ENCODE data around the gene NUP50.
"Not testable (repeated sequence)": the region's sequence is repeated elsewhere in the genome, so short reads cannot be mapped to it uniquely, and the experiment has no call there.

The NUP50 gene

DNA sequence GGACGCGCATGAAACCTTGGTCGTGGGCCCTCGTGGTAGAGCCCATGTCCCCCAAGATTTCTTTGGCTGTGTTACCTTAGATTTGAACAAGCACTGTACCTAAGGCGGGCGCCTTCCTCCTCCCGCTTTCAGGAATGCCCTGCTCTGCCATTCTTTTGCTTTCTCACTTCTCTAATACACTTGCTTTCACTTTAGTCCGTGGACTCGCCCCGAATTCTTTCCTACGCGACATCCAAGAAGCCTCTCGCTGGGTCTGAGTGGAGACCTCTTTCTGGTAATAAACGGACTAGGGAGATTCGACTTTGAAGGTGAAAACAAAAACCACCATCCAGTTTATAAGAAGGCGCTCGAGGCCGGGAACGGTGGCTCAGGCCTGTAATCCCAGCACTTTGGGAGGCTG lies 1.2 kb upstream of the NUP50 start:
- no peak for DNase-seq

DNA sequence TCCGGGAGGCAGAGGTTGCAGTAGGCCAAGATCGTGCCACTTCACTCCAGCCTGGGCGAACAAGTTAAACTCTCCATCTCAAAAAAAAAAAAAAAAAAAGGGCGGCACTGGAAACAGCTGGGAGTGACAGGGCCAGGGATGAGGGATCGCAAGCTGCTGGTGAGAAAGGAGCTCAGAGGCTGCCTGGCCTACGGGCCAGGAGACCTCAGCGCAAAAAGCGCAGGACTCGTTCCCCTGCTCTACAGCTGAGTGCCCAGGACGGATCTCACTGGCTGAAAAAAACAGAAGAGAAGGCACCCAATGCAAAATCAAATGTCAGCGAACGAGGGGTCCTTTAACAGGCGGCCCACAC lies 650 bp upstream of the NUP50 start:
- peak; percentile 9 for DNase-seq

DNA sequence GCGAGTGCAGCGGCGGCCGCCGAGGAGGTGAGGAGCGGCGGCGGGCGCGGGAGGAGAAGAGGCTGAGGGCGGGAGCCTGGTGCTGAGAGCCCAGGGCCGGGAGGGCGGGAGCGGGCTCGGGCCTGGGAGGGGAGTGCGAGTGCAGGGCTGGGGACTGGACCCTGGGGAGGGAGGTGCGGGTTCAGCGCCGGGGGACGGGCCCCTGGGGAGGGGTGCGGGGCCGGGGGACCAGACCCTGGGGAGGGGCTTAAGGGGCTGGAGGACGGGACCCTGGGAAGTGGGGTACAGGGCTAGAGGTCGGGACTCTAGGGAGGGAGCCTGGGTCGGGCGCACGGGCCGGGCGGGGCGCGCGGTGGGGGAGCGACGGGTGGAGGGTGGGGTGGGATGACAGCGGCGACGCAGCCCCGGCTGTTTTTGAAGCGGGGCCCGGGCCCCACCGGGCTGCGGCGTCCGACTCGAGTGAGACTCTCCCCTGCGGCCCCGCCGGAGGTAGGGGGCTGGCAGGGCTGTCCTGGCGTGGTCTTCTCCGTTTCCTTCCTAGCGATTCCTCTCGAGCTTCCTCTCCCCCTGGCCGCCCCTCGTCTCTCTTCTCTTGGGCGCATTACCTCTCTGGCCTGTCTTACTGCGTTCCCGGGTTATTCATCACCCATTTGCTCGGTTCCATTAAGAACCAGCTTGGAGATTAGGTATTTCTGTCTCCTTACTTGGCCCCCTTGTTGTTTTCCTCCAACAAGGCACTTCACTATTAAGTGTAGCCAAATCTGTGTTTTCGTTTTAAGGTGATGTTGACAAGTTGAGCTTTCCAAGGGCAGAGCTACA lies 754 bp downstream of the NUP50 start:
- no peak for DNase-seq

DNA sequence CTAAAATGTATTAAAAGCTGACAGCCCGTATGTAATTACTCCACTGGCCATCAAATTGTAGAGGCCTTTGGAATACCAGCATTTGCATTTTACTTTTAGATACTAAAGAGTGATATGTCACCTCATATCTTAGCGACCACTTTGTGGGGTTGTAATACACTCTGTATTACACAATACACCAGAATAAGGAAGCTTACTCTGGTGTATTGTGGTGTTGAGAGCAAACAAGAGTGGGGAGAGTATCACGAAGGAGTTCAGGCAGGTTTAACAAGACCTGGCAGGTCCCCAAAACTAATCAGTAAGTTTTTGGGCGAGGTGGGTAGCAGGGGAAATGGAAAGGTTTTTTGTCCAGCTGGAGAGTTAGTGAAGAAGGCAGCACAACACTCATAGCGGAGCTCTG lies 3.2 kb downstream of the NUP50 start:
- DNase-seq, result no peak

DNA sequence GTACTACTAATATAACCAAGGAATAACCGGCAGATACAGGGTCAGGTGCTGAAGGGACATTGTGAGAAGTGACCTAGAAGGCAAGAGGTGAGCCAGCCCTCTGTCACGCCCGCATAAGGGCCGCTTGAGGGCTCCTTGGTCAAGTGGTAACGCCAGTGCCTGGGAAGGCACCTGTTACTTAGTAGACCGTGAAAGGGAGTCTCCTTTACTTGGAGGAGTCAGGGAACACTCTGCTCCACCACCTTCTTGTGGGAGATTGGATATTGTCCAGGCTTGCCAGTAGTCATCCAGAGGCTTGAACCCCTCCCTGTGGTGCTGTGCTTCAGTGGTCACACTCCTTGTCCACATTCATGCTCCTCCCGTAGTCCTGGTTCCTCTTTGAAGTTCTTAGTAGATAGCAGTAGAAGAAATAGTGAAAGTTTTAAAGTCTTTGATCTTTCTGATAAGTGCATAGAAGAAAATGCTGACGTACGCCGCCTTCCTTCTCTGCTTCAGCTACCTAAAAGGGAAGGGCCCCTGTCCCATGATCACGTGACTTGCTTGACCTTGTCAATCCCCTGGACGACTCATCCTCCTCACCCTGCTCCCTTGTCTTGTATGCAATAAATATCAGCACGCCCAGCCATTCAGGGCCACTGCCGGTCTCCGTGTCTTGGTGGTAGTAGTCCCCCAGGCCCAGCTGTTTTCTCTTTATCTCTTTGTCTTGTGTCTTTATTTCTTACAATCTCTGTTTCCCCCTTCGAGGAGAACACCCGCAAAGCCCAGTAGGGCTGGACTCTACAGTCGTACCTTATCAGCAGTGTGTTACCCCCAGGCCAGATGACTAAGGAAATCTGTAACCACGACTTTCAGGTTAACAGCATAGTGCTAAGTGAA lies 6.1 kb downstream of the NUP50 start:
- DNase-seq, result no peak

DNA sequence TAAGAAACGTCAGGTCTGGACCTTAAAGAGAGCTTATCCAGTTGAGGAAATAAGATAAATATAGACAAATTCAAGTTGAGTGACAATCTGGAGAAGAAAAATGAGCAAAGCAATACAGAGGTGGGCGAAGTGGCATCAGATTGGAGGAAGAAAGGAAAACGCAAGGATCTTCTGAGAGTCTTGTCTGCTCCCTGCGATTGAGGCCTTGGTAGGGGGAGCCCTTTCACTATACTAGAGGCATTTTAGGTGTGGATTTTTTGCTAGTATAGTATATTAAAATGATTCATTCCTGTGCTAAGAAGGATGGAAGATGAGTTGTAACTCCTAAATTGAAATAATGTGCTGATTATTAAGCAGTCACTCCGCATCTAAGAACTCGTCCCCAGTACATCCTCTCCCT lies 8.1 kb downstream of the NUP50 start:
- no peak for DNase-seq

DNA sequence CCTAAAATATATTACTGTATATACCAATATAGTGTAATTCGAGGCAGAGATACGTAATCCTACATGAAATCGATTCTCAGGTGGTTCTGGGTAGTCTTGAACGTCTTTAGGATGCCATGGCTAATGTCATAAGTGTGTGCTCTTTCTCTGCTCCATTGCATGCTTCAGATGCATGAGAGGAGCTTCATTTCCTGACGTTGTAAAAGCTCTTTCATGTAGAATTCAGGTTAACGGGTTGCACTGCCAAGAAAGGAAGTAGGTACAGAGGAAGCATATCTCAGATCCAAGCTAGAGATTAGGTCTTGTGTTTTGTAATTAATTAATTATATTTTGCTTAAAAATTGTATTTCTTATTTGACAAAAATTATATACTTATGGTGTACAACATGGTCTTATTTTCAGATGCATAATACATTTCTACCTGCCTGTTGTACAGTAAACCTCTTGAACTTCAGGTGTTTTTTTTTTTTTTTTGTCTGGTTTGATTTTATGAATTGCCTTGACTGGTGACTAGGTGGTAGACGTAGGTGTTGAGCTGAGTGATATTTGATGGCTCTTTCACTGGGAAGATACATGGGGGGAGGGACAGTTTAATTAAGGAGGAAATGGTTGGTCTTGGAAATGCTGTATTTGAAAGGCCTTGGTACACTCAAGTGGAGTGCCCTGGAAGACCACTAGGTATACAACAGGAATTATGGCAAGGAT lies 9.3 kb downstream of the NUP50 start:
- no peak for DNase-seq

DNA sequence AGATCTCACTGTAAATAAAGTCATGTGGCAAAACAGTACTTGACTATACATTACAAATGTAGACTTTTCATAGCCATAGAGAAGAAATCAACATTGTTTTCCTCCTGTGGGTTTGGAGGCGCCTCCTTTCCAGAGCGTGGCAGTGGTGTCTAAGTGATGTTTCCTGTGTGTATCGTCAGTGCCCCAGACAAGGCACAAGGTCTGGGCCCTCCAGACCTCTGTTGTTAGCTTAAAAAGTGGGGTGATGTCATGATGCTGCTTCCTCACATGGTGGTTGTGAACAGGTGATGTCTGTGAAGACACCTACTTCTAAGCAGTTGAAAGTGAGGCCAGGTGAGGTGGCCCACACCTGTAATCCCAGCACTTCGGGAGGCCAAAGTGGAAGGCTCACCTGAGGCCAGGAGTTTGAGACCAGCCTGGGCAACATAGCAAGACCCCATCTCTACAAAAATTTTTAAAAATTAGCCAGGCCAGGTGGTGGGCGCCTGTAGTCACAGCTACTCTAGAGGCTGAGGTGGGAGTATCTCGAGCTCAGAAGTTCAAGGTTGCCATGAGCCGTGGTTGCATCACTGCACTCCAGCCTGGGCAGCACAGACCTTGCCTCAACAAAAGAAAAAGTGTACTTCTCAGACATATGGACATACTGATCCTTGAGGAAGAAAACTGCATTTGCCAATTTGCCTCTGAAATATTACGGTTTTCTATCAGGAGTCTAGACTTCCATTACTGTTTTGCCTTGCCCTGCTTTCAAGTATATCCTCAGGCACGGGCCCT lies 15.7 kb downstream of the NUP50 start:
- no peak for DNase-seq

DNA sequence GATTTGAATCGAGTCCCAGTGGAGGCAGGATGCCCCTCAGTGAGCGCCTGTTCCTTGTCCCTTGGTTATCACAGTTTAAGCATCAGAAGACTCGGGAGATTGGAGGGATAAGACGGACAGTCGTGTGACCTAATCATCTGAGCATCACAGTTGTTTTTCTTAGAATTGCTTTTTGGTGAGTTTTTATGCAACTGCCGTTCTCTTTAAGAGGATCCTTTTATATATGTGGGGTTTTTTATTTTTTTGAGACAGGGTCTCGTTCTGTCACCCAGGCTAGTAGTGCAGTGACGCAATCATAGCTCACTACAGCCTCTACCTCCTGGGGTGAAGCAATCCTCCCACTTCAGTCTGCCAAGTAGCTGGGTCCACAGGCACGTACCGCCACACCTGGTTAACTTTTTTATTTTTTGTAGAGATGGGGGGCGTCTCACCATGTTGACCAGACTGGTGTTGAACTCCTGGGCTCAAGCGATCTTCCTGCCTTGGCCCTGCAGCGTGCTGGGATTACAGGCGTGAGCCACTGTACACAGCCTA lies 16.5 kb downstream of the NUP50 start:
- no peak for DNase-seq

DNA sequence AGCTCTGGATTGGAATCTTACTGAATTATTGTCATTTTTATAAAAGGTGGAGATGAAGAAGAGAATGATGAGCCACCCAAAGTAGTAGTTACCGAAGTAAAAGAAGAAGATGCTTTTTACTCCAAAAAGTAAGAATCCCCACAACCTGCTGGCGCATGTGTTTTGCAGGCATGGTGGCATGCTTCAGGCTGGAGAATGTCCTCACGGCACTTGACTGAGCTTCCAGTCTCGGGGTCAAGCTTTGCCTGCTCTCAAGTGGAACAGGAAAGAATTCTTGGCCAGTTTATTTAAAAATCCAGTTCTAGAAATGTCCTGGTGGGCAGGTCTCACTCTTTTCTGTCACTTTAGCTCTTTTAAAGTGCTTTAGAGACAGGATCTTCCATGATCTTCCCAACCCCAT lies 17.5 kb downstream of the NUP50 start:
- DNase-seq, result no peak

DNA sequence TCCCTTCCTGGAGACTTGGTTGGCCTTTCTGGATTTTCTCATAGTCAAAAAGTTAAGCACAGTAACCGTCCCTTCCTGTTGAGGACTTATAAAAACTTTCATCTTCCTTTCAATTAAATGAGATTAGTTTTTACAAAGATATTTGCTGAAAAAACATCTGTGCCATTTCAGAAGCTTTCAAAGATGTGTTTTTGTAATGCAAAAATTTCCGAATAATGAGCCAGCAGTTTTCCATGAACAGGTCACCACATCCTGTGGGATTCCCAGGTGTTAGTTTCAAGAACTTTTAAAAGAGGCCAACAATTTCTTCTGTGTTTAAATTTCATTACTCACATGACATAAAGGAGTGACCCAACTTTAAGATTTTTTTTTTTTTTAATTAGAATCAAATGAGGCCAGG lies 18.0 kb downstream of the NUP50 start:
- no peak for DNase-seq

DNA sequence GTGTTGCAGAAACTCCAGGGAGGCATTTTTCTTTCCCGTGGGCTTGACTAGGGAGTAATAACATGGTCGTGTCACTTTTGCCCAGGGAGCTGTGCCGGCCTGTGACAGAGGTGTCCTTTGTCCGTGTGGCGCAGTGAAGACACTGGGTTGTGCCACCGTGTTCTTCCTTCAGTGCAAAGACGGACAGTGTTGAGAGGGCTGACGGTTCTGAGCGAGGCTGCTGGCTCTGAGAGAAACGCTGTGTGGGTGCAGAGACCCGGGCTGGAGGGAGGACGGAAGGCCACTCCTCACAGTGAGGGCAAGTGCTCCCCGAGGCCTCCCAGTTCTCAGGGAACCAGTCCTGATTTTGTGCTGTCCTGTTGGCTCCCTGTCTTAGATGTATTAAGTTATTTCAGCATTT lies 20.2 kb downstream of the NUP50 start:
- no peak for DNase-seq

DNA sequence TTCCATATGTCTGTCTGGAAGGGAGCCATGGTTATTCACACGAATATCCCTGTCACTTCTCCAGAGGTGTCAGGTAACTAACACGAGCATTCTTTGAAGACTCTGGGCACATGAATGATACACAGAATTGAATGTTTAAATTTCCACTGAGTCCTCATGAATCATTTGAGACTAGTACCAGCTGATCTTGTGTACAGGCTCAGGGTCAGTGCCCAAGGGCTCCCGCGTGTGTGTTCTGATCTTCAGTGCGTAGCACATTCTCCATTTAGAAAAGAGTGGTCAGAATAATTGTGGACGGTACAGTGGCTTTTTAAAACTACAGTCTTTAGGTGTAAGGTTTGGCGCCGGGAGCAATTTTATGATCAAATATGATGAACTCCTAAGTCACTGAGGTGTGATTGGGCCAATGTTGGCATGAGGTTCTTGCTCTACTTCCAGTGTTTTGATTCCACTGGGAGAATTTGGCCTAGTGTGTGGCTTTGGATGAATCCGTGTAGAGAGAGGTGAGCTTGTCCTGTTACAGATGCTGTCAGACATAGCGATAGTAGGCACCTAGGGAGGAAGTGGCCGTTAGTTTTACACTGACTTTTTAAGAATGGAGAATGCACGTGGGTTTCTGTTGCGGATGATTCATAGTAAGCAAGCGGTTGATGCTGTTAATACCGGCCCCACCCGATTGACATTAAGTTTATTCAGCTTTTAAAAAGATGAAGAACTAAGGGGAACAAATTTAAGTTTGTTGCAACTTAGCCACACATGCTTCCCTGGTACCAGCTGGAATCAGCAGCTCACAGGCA lies 22.2 kb downstream of the NUP50 start:
- DNase-seq, result no peak

DNA sequence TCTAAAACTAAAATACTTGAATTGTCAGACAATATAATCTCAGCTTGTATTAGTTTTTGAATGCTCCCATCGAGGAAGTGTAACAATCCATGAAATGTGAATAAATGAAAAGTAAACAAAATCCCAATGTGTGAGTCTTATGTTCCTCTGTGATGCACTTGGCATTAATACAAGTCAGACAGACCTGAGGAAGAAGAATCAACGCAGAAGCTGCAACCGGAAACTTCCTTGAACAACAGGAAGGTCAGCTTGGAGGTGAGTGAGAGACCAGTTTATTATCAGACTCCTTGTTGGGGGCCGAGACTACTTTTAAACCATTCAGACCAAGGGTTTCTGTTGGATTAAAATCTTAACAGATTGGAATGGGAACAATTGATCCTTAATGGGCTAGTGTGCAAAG lies 24.2 kb downstream of the NUP50 start:
- no peak for DNase-seq

DNA sequence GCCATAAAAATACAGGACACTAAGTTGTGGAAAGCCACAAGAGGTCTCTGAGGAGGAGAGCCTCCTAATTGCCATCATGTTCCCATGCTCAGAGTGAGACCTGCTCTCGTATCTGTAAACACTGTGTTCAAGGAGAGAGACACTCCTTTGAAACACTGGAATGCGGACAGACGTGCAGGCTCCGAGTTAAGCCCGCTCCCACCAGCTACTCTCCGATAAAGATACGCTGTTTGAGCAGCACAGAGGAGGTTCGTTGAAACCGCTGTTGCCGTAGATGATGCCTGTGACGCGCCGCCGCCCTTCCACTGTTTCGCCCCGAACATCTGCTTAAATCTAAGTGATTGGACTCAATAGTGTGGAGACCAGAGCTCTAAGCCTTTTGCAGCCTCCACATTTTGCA lies 25.1 kb downstream of the NUP50 start:
- no peak for DNase-seq

DNA sequence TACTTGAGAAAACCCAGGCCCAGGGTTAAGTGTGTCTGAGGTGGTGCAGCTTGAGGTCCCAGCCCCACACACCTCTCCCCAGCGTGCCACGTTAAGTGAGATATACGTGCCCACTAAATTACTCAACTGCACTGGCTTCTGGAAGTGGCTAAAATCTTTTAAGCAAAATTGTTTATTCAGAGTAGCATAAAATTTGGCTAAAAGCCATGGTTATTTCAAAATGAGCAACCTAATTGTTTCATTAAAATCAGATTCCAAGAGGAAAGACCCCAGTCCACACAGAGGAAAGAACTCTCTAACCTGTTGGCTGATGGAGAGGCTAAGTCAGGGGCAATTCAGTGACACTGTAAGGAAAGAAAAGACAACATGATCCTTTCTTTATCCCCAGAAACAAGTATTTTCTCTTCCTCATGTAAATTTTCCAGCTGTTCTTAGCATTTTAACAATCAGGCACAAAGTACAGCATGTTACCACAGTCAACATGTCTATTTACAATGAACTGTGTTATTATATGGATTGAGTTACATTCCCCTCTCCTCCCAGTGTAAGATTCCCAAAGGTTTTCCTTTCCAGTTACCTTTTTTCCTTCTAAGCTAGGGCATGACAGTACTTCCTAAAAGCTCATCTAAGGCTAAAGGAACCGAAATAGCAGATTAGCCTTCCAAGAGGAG lies 26.6 kb downstream of the NUP50 start:
- DNase-seq, result no peak

DNA sequence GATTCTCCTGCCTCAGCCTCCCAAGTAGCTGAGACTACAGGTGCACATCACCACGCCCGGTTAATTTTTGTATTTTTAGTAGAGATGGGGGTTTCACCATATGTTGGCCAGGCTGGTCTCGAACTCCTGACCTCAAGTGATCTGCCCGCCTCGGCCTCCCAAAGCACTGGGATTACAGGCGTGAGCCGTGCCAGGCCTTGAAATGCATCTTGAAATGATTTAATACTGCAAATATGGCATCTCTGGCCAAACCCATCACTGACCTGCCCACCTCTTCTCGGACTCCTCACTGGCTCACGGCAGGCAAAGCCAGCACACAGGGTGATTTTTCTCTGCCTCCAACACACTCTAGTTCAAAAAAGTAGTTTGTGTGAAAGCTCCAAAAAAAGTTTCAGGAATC lies 28.0 kb downstream of the NUP50 start:
- DNase-seq, result not testable (repeated sequence)

DNA sequence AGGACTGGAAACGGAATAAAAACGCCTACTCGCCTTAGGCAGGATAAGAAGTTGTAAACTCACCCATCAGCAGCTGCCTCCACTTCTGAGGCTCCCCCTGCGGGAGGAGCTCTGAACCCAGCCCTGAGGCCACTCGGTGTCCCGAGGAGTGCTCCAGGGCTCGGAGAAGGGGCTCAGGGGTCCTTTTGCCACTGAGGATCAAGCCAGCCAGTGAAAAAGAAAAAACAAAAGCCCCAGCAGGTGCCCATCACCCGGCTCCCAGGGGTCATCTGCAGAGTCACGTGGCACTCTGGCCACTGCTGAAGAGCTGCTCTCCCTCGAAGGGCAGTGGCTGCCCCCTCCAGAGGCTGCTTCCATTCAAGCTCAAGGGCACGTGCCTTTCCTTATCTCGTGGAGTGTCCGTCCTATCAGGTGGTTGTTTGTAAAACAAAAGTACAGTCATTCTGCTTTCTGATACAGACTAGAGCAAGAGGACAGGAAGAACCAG lies 29.0 kb downstream of the NUP50 start:
- DNase-seq, result no peak

DNA sequence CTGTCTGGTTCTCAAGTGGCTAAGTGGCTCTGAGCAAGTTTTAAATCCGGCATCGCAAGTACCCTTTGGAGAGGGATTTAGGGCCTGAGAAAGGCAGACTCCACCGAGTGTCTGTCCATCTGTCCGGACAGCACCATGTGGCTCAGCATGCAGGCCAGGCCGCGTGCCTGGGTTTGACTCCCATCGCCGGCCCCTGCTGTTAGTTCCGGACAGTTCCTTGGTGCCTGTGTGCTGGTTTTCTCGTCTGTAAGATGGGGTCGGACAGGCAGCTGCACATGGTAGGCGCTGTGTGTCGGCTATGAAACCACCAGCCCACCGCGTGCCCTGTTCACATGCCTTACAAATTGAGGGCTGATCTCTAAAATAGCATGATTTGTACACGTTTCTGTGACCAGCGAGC lies 31.0 kb downstream of the NUP50 start:
- DNase-seq, result no peak

DNA sequence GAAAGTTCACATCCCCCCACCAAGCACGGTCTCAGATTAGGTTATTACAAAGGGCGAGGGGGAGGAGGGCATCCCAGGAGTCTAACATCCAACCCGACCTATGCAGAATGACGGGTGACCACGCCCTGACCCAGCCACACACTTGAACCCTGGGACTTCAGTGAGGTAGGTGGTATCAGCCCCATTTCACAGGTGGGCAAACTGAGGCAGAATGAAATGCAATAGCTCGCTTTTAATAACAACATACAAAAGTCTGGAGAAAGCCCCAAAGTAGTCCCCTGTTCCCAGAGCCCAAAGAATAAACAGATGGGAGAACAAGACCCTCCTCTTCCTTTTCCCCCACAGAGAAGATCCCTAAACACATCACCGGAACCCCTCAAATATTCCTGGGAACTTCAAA lies 31.9 kb downstream of the NUP50 start:
- DNase-seq, result no peak

DNA sequence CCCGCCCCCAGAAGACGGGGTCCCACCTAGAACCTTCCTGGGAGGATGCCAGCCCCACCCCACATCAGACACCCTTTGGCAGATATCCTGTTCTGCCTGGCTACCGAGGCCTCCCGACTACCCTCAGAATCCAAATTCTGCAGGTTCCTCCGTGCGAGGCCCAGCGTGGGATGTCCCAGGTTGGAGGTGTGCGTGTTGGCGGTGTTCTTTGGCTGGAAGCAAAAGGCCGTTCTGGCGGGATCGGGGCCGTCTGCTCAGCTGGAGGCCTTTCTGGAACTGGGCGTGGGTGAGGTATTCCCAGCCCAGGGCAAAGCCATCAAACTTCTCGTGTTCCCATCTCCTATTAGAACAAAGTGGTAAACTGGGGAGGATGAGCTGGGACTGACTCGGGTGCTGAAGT lies 32.6 kb downstream of the NUP50 start:
- no peak for DNase-seq

Data from NCI-H1694 (cell line).